HG02610 (cell line): Measurements from ENCODE around the gene TMEM219.
"Not testable (repeated sequence)": the region's sequence is repeated elsewhere in the genome, so short reads cannot be mapped to it uniquely, and the experiment has no call there.

Source experiments
- ATAC-seq: cut with Tn5 transposase; IDR thresholded peaks from one replicate; pipeline ENCODE4 v1.9.1; 2021; ENCODE audit warnings: mild to moderate bottlenecking, moderate library complexity; ENCODE audit not compliant: unreplicated experiment

TMEM219 gene

GRCh38 chr16:30010844-30011713 lies 49.2 kb downstream of the TMEM219 start, which contains the start of gene DOC2A:
DOC2A (minus strand) TSS chr16:30011027; CDS start chr16:30010222, 805 bp downstream.
- no peak for ATAC-seq

DNA sequence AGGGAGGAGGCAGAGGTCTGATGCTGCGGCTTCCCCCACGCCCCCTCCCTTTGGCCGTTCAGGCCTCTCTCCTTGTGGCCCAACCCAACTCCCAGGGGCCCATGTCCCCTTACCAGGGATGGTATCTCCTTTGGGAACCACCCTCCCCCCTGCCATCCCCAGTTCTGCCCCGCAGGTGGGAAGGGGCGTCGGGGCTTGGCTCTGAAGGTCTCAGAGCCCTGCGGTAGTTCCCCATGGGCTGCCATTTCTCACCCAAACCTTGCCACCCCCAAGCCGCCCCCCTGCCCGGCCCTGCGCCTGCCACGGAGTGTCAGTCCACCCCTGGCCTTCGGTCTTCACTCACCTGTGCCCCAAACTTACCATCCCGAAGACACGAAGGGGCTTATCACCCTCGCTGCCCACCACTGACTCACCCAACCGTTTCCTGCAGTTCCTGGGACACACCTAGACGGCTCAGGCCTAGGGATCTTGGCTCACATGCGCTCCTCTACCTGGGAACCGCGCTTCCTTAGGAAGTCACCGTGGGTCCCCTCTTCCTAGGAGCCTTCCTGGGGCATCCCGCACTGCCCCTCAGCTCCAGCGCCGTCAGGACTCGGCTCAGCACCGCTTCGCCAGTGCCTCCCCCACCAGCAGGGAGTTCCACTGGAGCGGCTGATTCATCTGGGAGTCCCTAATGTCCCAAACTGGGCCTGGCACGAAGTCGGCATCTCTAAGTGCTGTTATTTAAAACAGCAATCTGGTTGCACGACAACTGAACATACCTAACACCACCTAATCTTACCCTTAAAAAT lies 50.0 kb downstream of the TMEM219 start:
- ATAC-seq: no peak

GRCh38 chr16:30012598-30012997 lies 50.7 kb downstream of the TMEM219 start:
- not testable (repeated sequence) for ATAC-seq

DNA sequence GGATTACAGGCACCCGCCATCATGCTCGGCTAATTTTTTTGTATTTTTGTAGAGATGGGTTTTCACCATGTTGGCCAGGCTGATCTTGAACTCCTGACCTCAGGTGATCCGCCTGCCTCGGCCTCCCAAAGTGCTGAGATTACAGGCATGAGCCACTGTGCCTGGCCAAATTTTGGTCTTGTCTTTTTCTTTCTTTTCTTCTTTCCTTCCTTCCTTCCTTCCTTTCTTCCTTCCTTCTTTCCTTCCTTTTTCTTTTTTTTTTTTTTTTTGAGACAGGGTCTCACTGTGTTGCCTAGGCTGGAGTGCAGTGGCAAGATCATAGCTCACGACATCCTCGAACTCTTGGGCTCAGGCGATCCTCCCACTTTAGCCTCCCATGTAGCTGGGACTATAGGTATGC lies 53.6 kb downstream of the TMEM219 start:
- not testable (repeated sequence) for ATAC-seq

- ATAC-seq: no peak
Observed at GRCh38 chr16:30016555-30017276, 54.8 kb downstream of the TMEM219 start.

DNA sequence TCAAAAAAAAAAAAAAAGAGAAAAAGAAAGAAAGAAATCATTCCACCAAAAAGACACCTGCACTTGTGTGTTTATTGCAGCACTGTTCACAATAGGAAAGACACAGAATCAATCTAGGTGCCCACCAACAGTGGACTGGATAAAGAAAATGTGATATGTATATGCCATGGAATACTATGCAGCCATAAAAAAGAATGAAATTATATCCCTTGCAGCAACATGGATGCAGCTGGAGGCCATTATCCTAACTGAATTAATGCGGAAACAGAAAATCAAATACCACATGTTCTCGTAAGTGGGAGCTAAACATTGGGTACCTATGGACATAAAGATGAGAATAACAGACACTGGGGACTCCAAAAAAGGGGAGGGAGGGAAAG lies 55.4 kb downstream of the TMEM219 start:
- ATAC-seq: no peak

- not testable (repeated sequence) for ATAC-seq
Observed at GRCh38 chr16:30017937-30018336, 56.1 kb downstream of the TMEM219 start.

GRCh38 chr16:30018731-30019158 lies 56.9 kb downstream of the TMEM219 start:
- no peak for ATAC-seq
